ENCODE measurements around the gene IL5.
A peak's percentile ranks its signal among the peaks of the same experiment; 100 is the strongest.
"Not testable (repeated sequence)": the region's sequence is repeated elsewhere in the genome, so short reads cannot be mapped to it uniquely, and the experiment has no call there.

IL5 gene

DNA sequence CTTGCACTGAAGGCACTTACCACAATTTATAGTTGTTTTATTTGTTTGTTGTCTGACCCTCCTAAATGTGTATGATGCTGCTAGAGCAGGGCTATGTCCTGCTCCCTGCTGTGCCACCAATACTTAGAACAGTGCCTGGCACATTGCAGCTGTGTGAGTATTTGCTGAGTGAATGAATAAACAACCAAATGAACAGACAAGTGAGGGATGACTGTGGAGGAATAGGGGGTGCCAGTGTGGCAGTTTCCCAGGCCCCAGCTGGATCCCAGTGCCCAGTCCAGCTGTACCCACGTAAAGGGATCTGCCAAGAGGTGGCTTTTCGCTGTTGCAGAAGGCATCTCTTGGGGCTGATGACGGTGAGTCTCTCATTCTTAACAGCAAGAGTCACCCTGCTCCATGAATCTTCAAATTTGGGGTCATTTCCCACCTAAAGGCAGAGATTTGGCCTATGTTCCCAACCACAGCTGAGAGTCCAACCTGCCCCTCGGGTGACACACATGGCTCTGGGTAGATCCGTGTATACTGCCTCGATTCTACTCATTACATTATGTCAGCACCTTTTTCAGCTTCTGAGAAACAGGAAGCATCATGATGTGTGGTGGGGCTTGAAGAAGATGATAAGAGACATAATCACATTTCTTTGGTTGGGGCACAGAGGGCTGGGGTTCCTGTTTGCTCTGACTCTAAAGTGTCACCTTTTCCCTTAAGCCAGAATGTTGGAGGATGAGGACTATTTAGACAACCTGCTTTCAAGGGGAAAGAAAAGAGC, 14.3 kb downstream of the IL5 start:
- peak in 1 of 6 experiments; percentile 4 for DNase-seq

DNA sequence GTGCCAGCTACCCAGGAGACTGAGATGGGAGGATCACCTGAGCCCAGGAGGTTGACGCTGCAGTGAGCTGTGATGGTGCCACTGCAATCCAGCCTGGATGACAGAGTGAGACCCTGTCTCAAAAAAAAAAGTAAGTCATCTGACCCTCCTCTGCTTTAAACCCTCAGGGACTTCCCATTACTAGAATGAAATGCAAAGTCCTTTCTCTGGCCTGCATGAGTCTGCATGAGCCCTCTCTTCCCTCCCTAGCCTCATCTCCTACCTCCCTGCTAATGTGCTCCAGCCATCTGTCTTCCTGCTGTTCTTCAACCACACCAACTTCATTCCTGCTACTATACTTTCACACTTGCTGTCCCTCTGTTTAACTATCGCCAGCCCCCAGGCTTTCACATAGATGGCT, 15.3 kb downstream of the IL5 start:
- no peak for DNase-seq

DNA sequence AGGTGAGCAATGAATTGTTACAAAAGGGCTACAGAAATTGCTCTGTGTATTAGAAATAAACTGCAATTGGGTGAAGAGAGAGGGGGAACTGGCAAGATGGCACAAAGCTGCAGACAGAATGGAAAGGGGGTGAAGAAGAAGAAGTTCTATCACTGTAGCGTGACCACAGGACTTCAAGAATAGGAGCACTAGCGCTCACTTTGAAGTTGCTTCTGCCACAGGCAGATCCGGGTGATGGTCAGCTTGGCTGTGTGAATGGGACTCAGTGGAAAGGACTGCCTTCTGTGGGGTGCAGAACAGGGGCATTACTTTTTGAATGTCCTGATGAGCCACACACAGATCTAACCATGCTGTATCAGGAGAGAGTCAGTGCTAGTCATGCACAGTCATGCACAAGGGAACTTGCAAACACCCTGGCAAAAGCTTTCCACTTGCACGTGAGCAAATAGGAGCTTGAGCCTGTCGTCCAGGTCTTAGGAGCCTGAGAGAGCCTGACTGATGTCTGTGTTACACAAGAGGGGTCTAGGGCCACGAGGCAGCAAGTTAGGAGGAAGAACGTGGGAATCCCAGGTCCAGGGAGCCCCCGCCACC, 16.3 kb downstream of the IL5 start:
- no peak for DNase-seq

DNA sequence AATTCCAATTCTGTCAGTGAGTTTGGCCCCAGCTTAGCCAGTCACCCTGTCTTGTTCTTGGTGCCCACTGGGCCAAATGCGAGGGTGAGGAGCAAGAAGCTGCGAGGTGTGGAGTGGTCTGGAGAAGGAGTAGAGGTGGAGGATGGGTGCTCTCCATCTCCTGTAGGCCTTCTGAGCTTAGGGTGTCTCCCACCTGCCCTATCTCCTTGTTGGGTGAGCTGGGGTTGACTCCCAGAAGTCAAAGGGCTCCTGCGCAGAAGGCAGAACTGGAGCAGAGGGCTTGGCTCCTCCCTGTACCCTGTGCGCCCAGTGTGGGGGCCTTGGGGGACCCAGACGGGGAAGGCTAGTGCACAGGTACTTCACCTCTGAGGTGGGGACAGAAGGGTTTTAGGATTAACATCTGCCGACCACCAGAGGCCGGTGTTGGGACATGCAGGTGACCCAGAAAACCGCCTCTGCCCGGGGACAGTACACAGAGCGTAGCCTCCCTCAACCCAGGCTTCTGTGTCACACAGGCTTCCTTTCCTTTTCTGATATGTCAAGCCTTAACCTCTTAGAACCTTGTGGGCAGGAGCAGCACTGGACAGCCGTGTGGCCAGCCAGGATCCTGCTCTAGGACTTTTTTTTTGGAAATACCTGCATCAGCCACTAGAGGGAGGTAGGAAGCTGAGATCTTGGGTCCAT, 16.9 kb downstream of the IL5 start:
- peak in 3 of 6 experiments; percentile 17 to 66 (median 51) for DNase-seq

DNA sequence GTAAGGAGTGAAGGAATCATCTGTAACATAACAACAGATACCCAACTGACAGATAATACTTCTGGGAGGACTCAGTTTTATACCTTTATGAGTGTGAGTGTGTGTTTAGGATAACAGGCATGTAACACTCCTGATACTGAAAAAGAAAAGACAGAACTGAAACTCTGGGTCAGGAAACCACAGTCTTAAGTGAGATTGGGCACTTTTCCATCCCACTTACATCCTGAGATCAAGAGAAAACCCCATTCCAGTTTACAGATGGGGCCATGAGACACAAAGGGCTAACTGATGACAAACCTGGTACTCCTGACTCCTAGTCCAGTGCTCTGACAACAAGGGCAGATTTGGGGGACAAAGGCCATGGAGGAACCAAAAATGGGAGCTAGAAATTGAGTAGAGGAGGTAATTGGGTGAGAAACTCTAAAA, 18.0 kb downstream of the IL5 start:
- DNase-seq, result no peak

DNA sequence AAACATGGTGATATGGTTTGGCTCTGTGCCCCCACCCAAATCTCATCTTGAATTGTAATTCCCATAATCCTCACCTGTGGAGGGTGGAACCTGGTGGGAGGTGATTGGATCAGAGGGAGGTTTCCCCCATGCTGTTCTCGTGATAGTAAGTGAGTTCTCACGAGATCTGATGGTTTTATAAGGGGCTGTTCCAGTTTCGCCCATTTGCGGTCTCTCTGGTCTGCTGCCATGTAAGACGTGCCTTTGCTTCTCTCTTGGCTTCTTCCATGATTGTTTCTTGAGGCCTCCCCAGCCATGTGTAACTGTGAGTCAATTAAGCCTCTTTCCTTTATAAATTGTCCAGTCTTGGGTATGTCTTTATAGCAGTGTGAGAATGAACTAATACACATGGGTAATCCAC, 18.4 kb downstream of the IL5 start:
- not testable (repeated sequence) for DNase-seq

DNA sequence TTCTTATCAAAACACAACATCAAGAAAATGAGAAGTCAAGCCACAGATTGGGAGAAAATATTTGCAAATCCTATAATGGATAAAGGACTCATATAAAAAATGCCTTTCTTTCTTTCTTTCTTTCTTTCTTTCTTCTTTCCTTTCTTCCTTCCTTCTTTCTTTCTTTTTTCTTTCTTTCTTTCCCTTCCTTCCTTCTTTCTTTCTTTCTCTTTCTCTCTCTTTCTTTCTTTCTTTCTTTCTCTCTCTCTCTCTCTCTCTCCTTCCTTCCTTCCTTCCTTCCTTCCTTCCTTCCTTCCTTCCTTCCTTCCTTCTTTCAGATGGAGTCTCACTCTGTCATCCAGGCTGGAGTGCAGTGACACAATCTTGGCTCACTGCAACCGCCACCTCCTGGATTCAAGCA, 21.3 kb downstream of the IL5 start:
- DNase-seq, result not testable (repeated sequence)

DNA sequence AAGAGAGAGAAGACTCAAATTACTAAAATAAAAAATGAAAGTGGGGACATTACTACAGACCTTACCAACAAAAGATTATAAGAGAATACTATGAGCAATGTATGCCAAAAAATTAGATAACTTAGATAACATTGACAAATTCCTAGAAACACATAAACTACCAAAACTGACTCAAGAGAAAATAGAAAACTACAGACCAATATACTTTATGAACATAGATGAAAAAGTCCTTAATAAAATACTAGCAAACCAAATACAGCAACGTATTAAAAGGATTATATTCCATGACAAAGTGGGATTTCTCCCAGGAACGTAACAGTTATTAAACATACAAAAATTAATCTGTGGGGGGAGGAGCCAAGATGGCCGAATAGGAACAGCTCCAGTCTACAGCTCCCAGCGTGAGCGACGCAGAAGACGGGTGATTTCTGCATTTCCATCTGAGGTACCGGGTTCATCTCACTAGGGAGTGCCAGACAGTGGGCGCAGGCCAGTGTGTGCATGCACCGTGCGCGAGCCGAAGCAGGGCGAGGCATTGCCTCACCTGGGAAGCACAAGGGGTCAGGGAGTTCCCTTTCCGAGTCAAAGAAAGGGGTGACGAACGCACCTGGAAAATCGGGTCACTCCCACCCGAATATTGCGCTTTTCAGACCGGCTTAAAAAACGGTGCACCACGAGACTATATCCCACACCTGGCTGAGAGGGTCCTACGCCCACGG, 29.5 kb downstream of the IL5 start:
- DNase-seq, result not testable (repeated sequence)

DNA sequence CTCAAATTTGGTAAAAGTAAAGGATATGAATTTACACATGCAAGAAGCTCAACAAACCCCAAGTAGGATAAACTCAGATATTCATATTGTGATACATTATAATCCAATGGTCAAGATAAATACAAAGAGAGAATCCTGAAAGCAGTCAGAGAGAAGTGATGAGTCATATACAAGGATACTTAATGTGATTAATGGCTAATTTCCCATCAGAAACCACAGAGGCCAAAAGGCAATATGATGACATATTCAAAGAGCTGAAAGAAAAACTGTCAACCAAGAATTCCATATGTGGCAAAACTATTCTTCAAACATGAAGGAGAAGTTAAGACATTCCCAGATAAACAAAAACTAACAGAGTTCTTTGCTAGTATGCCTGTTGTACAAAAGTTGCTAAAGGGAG, 33.2 kb downstream of the IL5 start:
- DNase-seq, result no peak

DNA sequence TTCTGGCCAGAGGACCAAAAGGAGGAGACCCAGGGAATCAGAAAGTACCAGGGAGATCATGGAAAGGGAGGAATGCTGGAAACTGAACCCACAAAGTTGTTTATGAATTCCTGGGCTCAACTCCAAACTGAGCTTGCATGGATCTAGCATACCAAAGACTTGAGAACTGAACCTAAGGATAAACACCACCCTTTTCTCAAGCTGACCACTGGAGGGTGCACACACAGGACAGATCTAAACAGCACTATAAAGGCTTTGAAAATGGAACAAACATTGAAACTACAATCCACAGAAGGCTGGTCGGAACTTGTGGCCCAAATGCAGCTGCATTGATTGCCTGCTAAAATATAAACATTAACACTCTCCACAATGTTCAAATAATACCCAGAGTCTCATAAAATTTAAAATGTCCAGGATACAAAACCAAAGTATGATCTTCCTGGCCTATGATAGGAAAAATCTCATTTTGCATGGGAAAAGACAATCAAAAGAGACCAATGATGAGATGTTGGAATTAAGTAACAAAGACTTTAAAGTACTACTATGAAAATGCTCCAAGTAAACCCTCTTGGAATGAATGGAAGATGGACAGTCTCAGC, 37.1 kb downstream of the IL5 start:
- no peak for DNase-seq

DNA sequence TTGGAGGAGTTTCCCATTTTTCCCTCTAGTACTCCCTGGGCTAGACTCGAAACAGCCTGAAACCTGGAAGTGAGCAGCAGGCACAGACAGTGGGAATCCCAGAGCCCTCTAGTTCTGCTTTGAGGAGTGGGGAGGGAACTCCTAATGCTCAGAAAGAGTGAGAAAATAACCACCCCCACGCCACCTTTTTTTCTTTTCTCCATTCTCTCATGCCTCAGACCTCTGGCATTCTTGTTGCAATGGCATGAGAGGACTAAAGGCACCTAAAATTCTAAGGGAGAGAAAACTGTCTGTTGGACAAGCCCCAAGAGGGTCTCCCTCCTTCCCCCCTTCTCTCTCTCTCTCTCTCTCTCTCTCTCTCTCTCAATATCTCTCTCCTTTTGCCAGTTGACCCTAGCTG, 37.7 kb downstream of the IL5 start:
- no peak for DNase-seq

DNA sequence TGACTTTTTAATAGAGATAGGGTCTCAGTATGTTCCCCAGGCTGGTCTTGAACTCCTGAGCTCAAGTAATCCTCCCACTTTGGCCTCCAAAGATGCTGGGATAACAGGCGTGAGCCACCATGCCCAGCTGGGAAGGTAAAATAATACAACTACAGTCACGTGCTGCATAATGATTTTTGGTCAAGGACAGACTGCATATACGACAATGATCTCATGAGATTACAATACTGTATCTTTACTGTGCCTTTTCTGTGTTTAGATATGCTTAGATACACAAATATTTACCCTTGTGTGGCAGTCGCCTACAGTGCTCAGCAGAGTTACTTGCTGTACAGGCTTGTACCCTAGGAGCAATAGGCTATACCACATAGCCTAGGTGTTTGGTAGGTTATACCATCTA, 38.6 kb downstream of the IL5 start:
- no peak for DNase-seq

DNA sequence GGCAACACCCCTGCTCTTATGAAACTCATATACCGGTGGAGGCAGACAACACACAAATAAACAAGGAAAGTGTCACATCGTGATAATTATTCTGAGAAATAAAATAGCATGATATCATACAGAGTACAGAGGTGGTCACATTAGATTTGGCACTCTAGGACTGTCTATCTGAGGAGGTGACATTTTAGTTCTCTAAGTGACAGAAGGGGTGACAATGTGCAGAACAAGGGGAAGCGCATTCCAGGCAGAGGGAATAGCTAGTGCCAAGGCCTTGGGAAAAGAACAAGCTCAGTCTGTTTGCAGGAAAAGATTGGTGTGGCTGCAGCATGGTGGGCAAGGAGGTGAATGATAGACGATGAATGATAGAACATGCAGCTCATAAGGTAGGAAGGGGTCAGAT, 40.1 kb downstream of the IL5 start:
- no peak for DNase-seq

DNA sequence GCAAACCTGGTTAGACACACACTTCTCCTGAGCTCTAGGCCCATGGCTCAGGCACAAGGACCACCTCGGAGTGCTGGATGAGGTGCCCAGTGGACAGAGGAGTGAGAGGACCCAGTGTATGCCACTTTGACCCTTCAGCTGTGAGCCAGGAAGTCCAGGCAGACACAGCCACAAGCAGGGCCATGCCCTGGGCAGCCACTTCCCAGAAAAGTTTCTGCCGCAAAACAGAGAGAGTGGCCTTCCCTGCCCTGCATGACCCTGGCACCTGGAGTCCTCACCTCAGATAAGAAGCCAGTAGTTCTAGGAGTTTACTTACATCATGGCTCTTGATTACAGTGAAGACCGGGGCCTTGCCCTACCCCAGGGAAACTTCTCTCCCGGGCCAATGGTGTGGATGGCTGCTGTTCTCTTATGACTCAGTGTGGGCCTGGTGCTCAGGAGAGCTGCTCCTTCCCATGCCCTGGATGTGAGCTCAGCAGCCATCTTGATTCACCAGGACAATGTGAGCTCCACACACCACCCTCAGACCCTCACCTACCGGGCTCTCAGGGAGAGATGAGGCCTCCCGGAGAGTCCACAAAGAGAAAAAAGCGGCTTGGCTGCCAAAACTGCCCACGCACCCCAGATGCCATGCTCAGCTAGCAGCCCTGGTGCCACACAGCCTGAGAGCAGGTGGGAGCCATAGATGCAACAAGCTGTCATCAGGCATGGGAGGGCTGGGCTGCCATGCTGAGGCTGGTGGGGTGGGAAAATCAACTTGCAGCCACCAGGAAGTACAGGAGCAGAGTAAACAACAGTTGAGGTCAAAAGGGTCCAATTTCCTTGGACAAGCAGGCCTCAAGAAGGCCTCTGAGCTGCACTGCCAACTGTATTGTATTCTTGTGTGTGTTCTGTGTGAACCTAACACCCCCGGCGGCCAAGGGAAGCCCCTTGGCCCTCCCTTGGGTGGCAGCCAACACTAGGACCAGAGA, 41.1 kb downstream of the IL5 start:
- no peak for DNase-seq

DNA sequence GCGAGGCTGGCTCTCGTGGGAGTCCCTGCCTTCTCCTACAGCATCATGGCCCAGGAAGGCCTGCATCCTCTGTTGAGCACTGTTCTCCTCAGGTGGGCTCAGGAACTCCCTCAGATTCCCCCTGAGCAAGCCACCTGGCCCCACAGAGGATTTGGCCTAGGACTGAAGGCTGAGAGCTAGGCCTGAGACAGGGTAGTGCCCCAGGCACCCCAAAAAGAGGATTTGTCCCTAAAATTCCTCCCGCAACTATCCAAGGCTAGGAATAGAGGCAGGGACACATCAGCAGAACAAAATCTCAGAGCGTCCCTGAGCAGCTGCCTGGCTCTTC, 41.7 kb downstream of the IL5 start:
- no peak for DNase-seq

DNA sequence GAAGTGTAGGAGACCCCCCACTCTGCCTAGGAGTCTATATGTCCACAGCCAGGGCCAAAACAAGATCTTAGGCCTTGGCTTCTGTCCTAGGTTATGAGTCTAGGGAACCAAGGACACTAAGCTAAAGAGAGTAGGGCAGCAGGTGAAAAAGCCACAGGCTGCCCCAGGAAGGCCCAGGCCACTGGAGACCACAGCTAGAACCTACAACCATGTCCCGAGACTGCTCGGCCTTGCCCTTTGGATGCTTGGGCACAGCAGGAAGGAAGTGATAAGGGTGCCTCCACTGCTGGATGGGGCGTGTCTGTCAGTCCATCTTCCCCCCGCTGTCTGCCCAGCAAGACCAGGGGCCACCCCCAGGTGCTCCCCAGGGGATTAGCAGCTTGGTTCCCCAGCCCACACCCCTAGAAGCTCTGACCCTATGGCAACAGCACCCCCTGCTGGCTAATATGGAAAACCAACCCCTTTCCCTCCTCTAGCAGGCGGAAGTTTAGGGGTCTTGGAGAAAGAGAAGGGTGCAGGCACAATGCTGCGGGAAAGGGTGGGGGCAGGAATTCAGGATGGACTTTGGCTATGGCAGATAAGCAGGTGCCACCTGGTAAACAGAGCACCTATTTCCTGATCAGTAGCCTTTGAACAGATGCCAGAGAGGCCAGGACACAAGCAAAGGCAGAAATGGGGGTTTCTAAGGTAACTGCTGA, 42.2 kb downstream of the IL5 start:
- peak; percentile 45 to 86 (median 70) for DNase-seq

DNA sequence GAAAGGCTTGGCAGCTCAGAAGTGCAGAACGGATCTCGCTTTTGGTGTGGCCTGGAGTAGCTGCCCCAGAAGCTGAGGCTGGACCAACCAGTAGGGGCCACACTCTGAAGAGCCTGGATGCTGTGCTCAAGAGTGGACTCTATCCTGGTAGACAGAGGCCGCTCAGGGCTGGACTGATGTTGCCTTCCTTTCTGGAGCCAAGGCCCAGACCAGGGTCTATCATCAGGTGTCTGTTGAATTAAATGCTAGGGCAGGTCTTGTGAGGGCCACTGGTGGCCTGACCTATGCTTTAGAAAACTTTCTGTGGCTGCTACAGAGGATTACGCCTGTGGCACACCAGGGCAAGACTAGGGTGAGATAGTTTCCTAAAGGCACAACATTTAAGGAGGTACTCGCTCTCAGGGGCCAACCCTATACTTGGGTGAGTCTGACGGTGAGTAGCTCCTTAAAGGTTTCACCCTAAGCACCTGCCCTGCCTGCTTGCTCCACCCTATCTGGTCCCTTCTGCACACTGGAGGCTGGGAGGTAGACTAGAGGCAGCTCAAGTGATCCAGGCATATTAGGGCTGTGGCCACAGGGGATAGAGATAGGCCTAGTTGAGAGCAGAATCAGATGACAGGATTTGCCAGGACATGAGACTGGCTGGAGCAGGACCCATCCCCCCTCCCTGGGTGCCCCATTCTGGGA, 42.9 kb downstream of the IL5 start:
- no peak for DNase-seq

DNA sequence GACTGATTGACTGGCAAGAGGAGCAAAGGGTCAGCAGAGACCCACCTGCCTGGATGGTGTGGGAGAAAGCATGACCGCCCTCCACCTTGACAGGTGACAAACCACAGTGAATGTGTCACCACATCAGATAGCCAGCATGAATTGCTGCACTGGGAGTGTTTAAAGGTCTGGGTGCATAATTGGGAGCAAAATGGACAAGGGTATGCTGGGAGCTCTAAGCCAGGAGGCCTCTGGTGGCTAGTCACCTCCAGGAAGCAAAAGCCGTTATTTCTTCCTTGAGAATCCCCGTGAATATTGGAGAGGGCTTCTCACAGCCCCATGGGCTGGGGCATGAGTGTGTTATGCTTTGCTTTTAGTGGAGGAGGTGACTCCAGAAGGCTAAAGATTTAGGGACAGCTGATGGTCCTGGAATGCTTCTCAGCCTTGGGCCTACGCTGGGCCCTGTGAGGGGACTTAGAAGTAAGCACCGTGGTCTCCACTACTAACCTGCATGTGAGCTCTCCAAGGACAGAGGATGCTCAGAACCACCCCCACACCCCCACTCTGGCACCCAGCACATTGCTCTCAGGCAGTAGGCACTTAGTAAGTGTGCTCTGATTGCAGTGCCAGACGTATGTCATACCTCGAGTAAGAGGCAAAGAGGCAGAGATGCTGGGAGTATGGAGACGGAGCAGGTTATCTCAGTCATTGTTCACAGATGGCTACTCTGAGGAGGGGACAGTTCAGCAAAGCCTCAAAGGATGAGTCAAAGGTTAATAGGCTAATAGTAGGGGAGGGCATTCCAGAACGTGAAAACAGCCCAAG, 43.7 kb downstream of the IL5 start:
- no peak for DNase-seq

DNA sequence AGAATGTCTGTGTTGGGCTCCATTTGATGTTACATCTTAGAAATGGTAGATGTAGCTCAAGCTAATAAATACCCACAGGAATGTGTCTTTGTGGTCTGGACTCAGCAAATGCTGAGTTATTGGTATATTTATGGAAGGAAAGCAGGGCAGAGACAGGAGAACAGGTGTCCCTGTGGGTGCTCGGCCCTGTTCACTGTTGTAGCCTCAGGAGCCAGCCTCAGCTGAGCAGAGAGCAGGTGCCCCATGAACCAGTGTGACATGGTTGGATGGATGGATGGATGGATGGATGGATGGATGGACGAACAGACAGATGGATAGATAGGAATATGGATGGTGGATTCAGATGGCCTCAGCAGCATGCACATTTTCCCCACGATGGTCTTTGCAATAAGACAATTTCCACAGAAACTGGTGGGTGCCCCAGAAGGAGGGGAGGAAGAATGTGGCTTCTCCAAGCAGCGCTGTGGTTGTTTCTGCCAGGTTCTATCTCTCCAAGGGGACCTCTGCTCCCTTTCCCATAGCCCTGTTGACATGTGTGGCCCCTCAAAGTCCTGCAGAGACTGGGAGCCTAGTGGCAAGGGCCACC, 44.5 kb downstream of the IL5 start:
- DNase-seq, result no peak

All from stimulated activated naive CD4-positive, alpha-beta T cell (primary cell).